HFFc6 (cell line): ENCODE measurements around the gene PELO. TPM values are rescaled to one million over a fixed set of nuclear protein-coding genes. Genes with fewer than 3 reads are reported as not detected.

Source experiments
- DNase-seq: peaks from one replicate; pipeline ENCODE4 v3.0.0-alpha.2; 2018
- H3K27ac Mint-ChIP-seq: 2 replicates; pipeline ENCODE4 v1.8.0; 2020; ENCODE audit warnings: mild to moderate bottlenecking, mixed read lengths
- H3K27me3 Mint-ChIP-seq: 2 replicates; pipeline ENCODE4 v1.8.0; 2021; ENCODE audit warnings: mild to moderate bottlenecking, moderate library complexity, mixed read lengths; ENCODE audit not compliant: insufficient read depth
- H3K36me3 Mint-ChIP-seq: 2 replicates; pipeline ENCODE4 v1.8.0; 2021; ENCODE audit warnings: low read depth, mixed read lengths
- H3K4me1 Mint-ChIP-seq: 2 replicates; pipeline ENCODE4 v1.8.0; 2020; ENCODE audit warnings: low read depth, mixed read lengths
- H3K4me3 Mint-ChIP-seq: 2 replicates; pipeline ENCODE4 v1.8.0; 2020; ENCODE audit warnings: mild to moderate bottlenecking, moderate library complexity, mixed read lengths
- H3K9me3 Mint-ChIP-seq: 2 replicates; pipeline ENCODE4 v1.8.0; 2020; ENCODE audit warnings: mild to moderate bottlenecking, mixed read lengths
- total RNA-seq, 6 experiments: library from RNA; stranded (reverse); fragmentation: NEBNext Ultra II Directional; extraction: Animal tissue kit (Norgen Biotek cat#: 25700); gene quantifications; 2 replicates in 1 of 6; 3 replicates in 5 of 6; pipeline ENCODE4 v1.2.3, GENCODE V29; 2021
- TF ChIP-seq, protein P1 (sequence below): fragments of 200-600 bp; sonication (generic); IDR thresholded peaks from 2 replicates; pipeline ENCODE4 v1.5.0; 2021; ENCODE audit warnings: antibody characterized with exemption, mild to moderate bottlenecking

Gene PELO
- total RNA-seq, 6 experiments from 2014 or later, result 52.6 to 77.2 (median 72.8) TPM

DNA sequence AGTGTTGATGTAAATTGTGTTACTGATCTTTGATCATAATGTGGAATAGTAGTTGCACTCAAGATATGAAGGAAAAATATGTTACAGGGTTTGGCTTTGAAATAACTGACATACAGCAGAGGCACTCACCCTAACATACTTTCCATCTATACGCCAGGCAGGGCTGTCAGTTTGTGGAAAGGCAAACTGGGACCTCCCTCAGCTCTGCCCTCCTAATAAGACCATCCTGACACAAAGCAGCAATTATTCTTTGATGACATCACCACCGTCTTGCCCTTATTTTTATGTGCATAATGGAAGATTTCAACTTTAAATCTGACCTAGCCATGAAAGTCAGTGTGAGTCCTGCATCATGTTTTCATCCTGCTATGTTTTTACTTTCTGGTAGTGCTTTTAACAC, 42.9 kb downstream of the PELO start:
- DNase-seq, result no peak
- Mint-ChIP-seq H3K36me3 (peaks cover 30% of the 10 kb centered on the region), H3K4me3 (no peak overlapping the region), H3K27me3 (no peaks in the 10 kb centered on the region), H3K4me1 (peaks cover 41% of the 10 kb centered on the region), H3K9me3 (no peaks in the 10 kb centered on the region; the same call in 1 of the 2 replicates), H3K27ac (no peak overlapping the region)
- TF ChIP-seq, protein P1, sequence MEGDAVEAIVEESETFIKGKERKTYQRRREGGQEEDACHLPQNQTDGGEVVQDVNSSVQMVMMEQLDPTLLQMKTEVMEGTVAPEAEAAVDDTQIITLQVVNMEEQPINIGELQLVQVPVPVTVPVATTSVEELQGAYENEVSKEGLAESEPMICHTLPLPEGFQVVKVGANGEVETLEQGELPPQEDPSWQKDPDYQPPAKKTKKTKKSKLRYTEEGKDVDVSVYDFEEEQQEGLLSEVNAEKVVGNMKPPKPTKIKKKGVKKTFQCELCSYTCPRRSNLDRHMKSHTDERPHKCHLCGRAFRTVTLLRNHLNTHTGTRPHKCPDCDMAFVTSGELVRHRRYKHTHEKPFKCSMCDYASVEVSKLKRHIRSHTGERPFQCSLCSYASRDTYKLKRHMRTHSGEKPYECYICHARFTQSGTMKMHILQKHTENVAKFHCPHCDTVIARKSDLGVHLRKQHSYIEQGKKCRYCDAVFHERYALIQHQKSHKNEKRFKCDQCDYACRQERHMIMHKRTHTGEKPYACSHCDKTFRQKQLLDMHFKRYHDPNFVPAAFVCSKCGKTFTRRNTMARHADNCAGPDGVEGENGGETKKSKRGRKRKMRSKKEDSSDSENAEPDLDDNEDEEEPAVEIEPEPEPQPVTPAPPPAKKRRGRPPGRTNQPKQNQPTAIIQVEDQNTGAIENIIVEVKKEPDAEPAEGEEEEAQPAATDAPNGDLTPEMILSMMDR, result no peak

DNA sequence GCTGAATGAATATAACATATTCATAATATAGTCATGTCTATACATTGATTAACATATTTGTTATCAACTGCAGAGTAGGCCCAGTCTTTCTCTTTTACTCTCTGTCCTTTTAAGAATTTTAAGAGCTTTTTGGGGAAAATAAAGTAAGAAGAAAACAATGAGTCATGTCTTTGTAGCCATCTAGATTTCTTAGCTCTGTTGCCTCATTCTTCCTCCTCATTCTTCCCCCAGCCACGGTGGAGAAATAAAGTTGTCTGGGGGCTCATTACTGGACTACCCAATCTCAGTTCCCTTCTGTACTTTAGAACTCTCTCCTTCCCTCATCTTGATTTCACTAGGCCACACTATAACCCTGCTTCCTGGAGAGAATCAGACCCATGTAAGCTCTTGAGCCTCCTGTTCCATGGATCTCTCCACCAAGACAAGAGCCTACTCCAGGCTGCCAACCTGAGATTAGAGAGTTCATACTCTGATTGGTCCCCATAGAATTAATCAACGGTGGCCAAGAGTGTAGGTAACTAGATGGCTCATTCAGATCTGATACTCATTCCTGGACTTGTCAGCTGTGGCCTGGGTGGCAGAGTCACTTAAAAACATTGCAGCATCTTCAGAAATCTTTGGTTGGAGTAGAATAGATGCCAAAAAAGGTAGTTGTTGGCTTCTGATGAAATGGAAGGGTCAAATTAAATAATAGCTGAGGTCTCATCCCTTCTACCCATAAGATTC, 44.2 kb downstream of the PELO start:
- Mint-ChIP-seq H3K36me3 (peaks cover 31% of the 10 kb centered on the region), H3K27ac (peak overlapping the region; percentile 27), H3K4me1 (peaks cover 53% of the 10 kb centered on the region), H3K27me3 (no peaks in the 10 kb centered on the region), H3K4me3 (no peak overlapping the region), H3K9me3 (no peaks in the 10 kb centered on the region; the same call in 1 of the 2 replicates)
- TF ChIP-seq, protein P1, result no peak
- no peak for DNase-seq

DNA sequence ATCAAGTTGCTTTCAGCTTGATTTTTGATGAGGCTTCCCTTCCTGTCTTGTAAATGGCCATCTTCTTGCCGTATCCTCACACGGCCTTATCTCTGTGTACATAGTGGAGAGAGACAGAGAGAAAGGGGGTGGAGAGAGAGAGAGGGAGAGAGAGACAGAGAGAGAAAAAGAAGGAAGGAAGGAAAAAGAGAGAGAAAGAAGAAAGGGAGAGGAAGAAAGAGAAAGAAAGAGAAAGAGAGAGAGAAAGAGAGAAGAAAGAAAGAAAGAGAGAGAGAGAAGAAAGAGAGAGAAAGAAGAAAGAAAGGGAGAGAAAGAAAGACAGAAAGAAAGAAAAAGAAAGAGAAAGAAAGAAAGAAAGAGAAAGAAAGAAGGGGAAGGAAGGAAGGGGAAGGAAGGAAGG, 46.6 kb downstream of the PELO start:
- Mint-ChIP-seq H3K27ac (no peak overlapping the region; the same call in 1 of the 2 replicates), H3K4me3 (no peak overlapping the region), H3K27me3 (no peaks in the 10 kb centered on the region), H3K4me1 (peaks cover 63% of the 10 kb centered on the region), H3K9me3 (no peaks in the 10 kb centered on the region), H3K36me3 (peaks cover 23% of the 10 kb centered on the region)
- no peak for DNase-seq
- TF ChIP-seq, protein P1, result no peak

DNA sequence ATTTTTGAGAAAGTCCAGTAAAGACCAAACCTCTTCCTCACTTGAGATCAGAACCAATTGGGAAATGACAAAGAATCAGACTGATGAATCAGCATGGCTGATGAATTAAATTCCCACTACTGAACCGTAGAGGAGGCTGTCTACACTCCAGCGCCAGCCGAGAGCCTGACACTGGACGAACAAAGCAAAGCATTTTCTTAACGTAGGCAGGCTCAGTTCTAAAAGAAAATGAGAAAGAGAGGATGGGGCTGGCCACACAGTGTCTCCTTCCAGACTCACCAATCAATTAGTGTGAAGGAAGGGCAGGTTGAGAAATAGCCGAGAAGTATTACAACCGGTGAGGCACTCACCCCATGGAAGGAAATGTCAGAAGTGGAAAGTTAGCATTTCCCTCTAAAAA, 49.4 kb downstream of the PELO start:
- peak overlapping the region; percentile 84 for H3K27ac Mint-ChIP-seq
- H3K4me3 Mint-ChIP-seq, result peak overlapping the region; percentile 71
- H3K4me1 Mint-ChIP-seq, result peaks cover 76% of the 10 kb centered on the region
- no peaks in the 10 kb centered on the region for H3K9me3 Mint-ChIP-seq
- TF ChIP-seq, protein P1, result 0 out of 2 replicates have a peak, but pooled peaks have one; percentile 16
- H3K27me3 Mint-ChIP-seq, result no peaks in the 10 kb centered on the region
- DNase-seq, result no peak
- H3K36me3 Mint-ChIP-seq, result peaks cover 17% of the 10 kb centered on the region

Other genes with a start within 250 kb of the PELO start
- gene ITGA1, start within 50 bp of the PELO start, total RNA-seq, result 100 to 1,000 TPM in 1 of 6 experiments, 10 to 100 TPM in 5; 46.9 to 101 (median 83.9) TPM
- 10 to 100 TPM; 42.9 to 76.6 (median 50.5) TPM for gene ITGA2, start 201.4 kb downstream of the PELO start, total RNA-seq